Activated T-cell treated with anti-CD3 and anti-CD28 coated beads, Interleukin-2, amount 50 U/mL, for 24 hours (primary cell): ENCODE measurements around the gene HOXC12.

Experiments used
- DNase-seq: peaks from one replicate; pipeline ENCODE4 v3.0.0-alpha.2; 2020
- H3K27ac Mint-ChIP-seq: 2 replicates; pipeline ENCODE4 v1.8.0; 2020; ENCODE audit warnings: mild to moderate bottlenecking, mixed read lengths
- H3K27me3 Mint-ChIP-seq: 2 replicates; pipeline ENCODE4 v1.8.0; 2020; ENCODE audit warnings: mixed read lengths
- H3K36me3 Mint-ChIP-seq: 2 replicates; pipeline ENCODE4 v1.8.0; 2020; ENCODE audit warnings: low read depth, mixed read lengths
- H3K4me1 Mint-ChIP-seq: 2 replicates; pipeline ENCODE4 v1.8.0; 2020; ENCODE audit warnings: low read depth, mixed read lengths
- H3K4me3 Mint-ChIP-seq: 2 replicates; pipeline ENCODE4 v1.8.0; 2020; ENCODE audit warnings: mild to moderate bottlenecking, moderate library complexity, mixed read lengths
- H3K9me3 Mint-ChIP-seq: 2 replicates; pipeline ENCODE4 v1.8.0; 2020; ENCODE audit warnings: mixed read lengths

HOXC12 gene

DNA sequence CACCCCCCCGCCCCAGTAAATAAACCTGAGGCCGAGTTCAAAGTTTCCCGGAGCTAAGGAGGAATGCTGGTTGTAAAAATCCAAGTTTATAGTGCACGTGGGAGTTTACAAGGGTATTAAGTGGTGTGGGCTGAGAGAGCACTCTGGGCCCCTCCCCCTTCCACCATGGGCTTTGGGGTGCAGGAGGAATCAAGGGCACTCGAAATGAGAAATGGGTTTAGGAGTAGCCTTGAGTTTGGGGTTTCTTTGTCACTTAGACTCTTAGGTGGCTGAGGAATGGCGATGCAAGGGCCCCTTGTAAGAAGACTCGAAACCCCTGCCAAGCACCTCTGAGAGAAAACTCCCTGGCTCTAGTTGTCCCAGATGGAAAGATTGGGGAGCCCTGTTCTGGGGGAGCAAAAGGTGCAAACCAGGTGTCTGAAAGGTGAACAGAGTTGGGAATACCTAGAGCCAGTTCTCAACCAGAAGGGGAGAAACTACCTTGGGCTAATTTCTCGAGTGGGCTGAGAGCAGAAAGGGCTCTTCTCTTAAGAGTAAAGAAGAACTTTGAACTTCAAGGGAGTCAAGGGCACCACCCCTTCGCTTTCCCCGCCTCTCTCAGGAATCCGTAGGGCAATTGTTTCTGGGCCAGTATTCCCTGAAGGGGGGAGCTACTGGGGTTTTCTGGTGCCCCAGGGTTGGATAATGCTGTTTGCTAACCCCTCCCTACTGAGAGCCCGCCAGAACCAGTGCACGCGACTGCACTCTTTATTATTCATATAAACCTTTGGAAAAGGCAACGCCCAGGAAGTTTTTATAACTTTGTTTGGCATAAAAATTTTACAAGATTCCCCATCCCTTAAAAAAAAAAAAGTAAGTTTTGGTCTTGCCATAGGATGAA, 24.0 kb downstream of the HOXC12 start:
- no peaks in the 10 kb centered on the region for H3K36me3 Mint-ChIP-seq
- H3K27ac Mint-ChIP-seq = no peak overlapping the region
- peaks cover 14% of the 10 kb centered on the region for H3K4me1 Mint-ChIP-seq
- H3K9me3 Mint-ChIP-seq = no peaks in the 10 kb centered on the region
- no peak overlapping the region for H3K4me3 Mint-ChIP-seq
- DNase-seq = no peak
- peaks cover 95% of the 10 kb centered on the region for H3K27me3 Mint-ChIP-seq

DNA sequence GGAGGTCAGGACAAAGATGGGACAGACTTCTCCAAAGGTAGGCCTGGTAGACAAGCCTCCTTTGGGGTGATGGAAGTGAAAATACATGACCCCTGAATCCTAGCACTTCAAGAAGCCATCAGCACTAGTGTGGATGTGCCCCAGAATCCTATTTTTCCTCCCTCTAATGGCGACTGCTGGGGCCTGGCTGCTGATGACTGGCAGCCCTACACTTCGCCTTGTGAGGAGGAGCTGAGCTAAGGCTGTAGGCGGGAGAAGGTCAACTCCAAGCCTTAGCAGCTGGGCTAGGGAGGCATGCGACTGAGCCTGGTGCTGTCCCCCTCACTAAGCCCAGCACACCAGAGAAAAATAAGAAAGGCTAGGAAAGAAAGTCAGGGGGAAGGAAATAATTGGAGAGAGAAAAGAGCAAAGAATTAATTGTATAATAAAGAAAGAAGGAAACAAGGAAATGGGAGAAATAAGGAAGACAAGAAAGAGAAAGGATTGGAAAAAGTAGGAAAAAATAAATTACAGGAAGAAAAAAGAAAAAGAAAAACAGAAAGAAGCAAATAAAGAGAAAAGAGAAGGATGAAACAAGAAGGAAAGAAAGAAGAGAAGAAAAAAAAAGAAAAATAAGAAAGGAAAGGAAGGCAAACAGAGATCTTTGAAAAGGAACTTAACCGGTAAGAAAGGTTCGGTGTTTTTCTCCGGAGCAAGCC, 25.6 kb downstream of the HOXC12 start:
- peaks cover 95% of the 10 kb centered on the region for H3K27me3 Mint-ChIP-seq
- H3K4me3 Mint-ChIP-seq = no peak overlapping the region
- H3K36me3 Mint-ChIP-seq = no peaks in the 10 kb centered on the region
- no peaks in the 10 kb centered on the region for H3K9me3 Mint-ChIP-seq
- peaks cover 11% of the 10 kb centered on the region for H3K4me1 Mint-ChIP-seq
- no peak for DNase-seq
- H3K27ac Mint-ChIP-seq = no peak overlapping the region

DNA sequence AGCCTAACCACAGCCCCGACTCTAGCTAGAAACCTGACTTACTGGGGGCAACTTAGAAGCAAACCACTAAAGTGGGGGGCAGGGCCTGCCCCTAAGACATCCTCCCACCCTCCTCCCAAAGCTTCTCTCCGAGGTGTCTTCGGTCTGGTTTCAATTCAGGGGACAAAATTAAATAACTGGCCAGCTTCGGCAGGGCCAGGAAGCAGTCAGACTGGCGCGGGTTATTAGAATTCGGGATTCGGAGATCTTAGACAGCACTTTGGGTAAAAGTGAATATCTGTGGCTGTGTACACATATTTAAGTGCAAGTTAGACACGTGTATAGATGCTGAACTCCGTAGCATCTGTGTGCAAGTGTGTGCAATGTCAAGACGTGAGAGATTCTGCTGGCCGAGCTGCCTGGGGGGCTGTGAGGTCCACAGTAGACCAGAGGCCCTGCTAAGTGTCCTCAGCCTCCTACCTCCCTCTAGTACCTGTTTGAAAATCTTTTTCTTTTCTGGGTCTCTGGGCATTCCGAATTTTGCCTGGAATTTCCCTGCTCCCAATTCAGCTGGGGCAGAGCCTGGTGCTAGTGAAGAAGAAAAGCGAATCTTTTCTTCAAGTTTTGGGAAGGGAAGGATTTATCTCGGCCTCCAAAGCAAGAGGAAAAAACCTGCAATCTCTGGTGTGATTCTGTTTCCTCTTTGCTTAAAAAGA, 26.2 kb downstream of the HOXC12 start:
- no peaks in the 10 kb centered on the region for H3K9me3 Mint-ChIP-seq
- H3K4me3 Mint-ChIP-seq = no peak overlapping the region
- peaks cover 95% of the 10 kb centered on the region for H3K27me3 Mint-ChIP-seq
- H3K4me1 Mint-ChIP-seq = peaks cover 9% of the 10 kb centered on the region
- no peak for DNase-seq
- H3K36me3 Mint-ChIP-seq = no peaks in the 10 kb centered on the region
- no peak overlapping the region for H3K27ac Mint-ChIP-seq

DNA sequence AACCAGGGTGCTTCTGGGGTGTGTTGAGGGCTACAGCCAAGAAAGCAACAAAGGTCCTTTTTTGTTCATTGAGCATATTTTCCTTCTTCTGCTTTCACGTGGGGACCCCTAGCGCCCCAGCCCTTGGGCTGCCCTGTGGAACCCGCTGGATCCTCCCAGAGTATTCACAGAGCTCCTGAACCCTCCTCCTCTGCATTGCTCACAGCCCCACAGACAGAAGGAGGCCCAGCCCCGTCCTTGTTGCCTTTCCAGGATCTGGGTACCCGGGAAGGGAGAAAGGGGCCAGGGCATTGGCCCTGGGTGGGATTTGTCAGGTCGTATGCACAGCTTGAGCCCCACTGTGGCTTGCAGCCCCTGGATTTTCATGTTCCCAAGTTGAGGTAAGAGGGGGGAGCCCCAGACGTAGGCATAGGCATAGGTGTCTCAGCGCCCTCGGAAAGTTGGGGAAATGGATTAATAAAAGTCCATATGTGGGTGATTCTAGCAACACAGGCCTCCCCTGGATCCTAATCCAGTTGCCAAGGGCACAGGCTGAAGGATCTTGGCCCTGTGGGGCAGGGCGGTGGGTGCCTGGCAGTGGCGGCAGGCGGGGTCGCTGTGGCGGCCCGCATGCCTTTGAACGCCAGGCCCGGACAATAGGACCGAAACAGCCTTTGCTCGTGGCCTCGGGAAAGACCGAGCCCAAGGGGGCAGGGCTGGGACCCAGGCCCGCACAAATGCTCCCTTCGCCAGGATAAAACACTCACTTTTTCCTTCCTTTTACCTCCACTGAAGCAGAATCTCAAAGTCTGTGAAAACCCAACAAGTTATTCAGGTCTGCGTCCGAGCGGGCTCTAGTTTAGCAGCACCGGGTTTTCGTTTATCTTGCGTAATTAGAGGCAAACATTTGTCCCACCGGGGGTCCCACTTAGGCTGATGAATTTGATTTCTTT, 27.2 kb downstream of the HOXC12 start:
- no peak overlapping the region for H3K27ac Mint-ChIP-seq
- H3K4me1 Mint-ChIP-seq = peaks cover 12% of the 10 kb centered on the region
- H3K27me3 Mint-ChIP-seq = peaks cover 95% of the 10 kb centered on the region
- no peaks in the 10 kb centered on the region for H3K36me3 Mint-ChIP-seq
- no peak overlapping the region for H3K4me3 Mint-ChIP-seq
- H3K9me3 Mint-ChIP-seq = no peaks in the 10 kb centered on the region
- no peak for DNase-seq

DNA sequence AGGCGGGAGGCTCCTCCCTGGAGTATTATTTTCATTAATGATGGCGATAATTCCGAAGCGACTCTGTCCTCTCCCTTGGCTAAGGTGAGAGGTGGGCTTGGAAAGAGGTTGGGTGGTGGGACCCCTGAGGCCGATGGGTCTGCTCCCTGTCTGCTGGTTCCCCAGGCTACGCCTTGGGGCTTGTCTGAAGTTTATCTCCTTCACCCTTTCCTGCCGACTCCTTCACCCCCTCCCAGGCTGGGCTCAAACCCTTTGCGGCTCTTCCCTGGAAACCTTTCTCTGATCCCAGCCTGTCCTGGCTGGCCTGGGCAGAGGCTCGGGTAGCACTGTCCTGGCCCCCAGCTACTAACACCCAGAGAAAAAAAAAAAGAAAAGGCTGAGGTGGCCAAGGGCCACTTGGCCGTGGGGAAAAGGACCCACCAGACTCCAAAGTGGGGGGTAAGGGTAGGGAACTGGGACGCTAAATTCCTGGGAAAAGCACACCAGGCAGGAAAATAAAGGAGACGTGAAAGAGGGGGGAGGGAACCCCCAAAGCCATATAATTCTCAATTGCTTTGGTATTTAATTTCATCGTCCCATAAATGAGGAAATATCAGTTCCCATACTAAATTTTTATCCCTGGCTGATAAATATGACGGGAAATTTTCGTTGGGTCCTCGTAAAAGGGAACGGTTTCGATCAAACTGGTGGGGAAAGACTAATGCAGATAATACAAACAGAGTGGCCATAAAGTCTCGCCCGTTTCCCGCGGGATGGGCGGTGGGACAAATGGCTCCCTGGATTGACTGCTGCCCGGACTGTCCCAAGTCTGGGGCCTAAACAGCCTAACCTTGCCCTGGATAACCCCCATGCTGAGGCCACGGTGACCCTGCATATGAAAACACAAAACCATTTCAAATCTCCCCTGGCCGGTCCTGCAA, 28.2 kb downstream of the HOXC12 start:
- Mint-ChIP-seq H3K4me3 (no peak overlapping the region), H3K27me3 (peaks cover 95% of the 10 kb centered on the region), H3K9me3 (no peaks in the 10 kb centered on the region), H3K4me1 (peaks cover 12% of the 10 kb centered on the region), H3K36me3 (no peaks in the 10 kb centered on the region), H3K27ac (no peak overlapping the region)
- no peak for DNase-seq

DNA sequence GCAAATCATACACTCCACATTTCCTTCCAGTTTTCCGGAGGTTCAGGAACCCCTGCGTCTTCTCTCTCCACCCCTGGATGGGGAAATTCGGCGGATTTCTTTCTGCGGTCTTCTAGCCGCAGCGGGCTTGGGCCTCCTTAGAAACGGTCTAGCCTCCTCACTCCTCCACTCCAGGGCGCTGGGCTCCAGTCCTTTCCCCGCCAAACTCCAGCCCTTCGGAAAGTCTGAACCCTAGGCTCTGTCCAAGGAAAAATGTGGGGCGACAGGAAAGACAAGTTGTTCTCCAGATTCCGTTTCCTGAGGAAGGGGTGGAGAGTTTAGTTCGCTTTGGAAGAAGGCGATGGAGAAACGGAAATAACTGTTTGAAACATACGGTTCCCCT, 28.9 kb downstream of the HOXC12 start:
- no peak overlapping the region for H3K27ac Mint-ChIP-seq
- no peaks in the 10 kb centered on the region for H3K36me3 Mint-ChIP-seq
- no peak overlapping the region for H3K4me3 Mint-ChIP-seq
- DNase-seq = no peak
- H3K27me3 Mint-ChIP-seq = peaks cover 95% of the 10 kb centered on the region
- peaks cover 12% of the 10 kb centered on the region for H3K4me1 Mint-ChIP-seq
- H3K9me3 Mint-ChIP-seq = no peaks in the 10 kb centered on the region

DNA sequence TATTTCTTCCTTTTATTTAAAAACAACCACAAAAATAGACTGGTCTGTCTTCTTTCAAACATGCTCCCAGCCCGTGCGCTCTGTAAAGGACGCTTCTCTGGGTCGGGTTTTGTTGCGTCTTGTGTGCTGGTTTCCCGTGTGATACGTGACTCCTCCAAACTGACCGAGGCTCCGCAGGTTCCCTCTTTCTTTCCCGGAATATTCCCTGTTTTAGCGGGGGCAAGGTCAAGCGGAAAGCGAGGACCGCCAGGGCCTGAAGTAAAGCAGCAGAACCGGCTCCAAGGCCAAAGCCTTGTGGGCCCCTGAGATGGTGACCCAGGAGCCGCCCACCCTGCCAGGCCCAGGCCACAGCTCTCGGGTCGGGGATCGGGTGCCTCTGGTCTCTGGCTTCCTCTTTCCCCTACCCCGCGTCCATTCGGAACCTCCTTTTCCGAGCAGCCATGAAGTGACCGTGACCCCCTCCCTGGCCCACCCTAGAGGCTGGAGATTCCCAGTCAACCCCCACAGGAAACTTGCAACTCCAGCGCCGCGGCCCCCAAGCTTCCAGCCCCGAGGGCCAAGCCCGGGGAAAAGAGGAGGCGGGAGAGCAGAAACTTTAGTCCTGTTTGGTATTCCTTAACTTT, 29.4 kb downstream of the HOXC12 start:
- Mint-ChIP-seq H3K27me3 (peaks cover 95% of the 10 kb centered on the region), H3K27ac (peak overlapping the region; percentile 18)

DNA sequence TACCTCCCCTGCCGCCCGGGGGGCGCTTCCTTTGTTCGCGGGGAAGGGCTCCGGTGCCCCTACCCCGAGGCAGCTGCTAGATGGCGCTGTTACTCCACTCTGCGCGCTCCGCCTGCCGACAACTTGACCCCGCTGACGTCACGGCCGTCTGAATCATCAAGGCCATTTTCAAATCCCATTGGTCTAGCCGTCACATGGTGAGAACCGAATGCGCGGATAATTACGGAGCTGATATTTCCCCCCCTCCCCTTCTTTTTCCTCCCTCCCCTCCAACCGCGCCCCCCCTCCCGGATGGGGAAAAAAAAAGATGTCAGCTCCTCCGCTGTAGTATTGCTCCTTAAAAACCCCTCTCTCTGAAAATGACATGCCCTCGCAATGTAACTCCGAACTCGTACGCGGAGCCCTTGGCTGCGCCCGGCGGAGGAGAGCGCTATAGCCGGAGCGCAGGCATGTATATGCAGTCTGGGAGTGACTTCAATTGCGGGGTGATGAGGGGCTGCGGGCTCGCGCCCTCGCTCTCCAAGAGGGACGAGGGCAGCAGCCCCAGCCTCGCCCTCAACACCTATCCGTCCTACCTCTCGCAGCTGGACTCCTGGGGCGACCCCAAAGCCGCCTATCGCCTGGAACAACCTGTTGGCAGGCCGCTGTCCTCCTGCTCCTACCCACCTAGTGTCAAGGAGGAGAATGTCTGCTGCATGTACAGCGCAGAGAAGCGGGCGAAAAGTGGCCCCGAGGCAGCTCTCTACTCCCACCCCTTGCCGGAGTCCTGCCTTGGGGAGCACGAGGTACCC, 30.4 kb downstream of the HOXC12 start, which contains the start of gene HOXC10:
Gene HOXC10, plus strand, starts transcription at position 246 of the 791 bp plus-strand sequence. Its CDS starts 114 bp downstream, at position 360.
- H3K4me3 Mint-ChIP-seq = peak within 1 kb of the TSS; percentile 31
- peak; percentile 83 for DNase-seq
- H3K4me1 Mint-ChIP-seq = peaks cover 25% of the 10 kb centered on the region
- peak within 1 kb of the TSS; percentile 18 for H3K27ac Mint-ChIP-seq
- peaks cover 95% of the 10 kb centered on the region for H3K27me3 Mint-ChIP-seq
- H3K36me3 Mint-ChIP-seq = no peaks in the 10 kb centered on the region
- H3K9me3 Mint-ChIP-seq = no peaks in the 10 kb centered on the region

More for the DNA sequence above, 29.4 kb downstream of the HOXC12 start:
- Mint-ChIP-seq H3K36me3 (no peaks in the 10 kb centered on the region), H3K9me3 (no peaks in the 10 kb centered on the region), H3K4me1 (peaks cover 15% of the 10 kb centered on the region), H3K4me3 (no peak overlapping the region)
- no peak for DNase-seq

DNA sequence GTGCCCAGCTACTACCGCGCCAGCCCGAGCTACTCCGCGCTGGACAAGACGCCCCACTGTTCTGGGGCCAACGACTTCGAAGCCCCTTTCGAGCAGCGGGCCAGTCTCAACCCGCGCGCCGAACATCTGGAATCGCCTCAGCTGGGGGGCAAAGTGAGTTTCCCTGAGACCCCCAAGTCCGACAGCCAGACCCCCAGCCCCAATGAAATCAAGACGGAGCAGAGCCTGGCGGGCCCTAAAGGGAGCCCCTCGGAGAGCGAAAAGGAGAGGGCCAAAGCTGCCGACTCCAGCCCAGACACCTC, 30.9 kb downstream of the HOXC12 start:
- Mint-ChIP-seq H3K27ac (no peak overlapping the region), H3K4me1 (peaks cover 30% of the 10 kb centered on the region), H3K4me3 (peak overlapping the region; percentile 31), H3K9me3 (no peaks in the 10 kb centered on the region), H3K36me3 (no peaks in the 10 kb centered on the region), H3K27me3 (peaks cover 95% of the 10 kb centered on the region)
- DNase-seq = no peak

DNA sequence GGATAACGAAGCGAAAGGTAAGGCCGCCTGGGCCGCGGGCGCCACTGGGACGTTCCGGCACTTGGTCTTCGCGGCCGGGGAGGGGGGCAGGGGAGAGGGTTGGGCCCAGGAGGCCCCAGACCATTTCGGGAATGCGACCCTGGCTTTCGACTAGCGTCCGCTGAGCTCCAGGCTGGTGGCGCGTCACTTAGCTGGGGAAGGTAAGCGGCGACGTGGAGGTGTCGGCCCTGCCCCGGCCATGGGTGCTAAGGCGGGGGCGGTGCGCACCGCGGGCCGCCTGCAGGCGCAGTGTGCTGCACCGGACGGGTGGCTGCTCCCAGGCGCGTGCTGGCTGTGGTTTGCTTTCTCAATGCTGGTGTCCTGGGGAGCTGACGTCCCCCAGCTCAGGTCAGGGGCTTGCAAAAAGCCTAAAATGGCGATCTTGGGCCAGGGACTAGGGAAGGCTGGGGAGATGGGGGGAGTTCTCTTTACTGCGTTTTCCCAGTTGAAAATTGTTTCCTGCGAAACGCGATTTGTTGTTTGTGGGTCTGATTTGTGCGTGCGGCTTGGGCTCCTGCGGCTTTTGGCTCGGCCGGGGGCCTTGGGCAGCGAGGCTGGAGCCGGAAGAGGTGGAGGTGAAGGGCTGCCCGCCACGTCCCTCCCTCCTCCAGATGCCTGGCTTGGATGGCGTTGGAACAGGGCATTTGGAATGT, 31.4 kb downstream of the HOXC12 start:
- no peak for DNase-seq
- no peaks in the 10 kb centered on the region for H3K36me3 Mint-ChIP-seq
- H3K4me1 Mint-ChIP-seq = peaks cover 30% of the 10 kb centered on the region
- peaks cover 95% of the 10 kb centered on the region for H3K27me3 Mint-ChIP-seq
- H3K4me3 Mint-ChIP-seq = no peak overlapping the region
- no peaks in the 10 kb centered on the region for H3K9me3 Mint-ChIP-seq
- no peak overlapping the region for H3K27ac Mint-ChIP-seq

DNA sequence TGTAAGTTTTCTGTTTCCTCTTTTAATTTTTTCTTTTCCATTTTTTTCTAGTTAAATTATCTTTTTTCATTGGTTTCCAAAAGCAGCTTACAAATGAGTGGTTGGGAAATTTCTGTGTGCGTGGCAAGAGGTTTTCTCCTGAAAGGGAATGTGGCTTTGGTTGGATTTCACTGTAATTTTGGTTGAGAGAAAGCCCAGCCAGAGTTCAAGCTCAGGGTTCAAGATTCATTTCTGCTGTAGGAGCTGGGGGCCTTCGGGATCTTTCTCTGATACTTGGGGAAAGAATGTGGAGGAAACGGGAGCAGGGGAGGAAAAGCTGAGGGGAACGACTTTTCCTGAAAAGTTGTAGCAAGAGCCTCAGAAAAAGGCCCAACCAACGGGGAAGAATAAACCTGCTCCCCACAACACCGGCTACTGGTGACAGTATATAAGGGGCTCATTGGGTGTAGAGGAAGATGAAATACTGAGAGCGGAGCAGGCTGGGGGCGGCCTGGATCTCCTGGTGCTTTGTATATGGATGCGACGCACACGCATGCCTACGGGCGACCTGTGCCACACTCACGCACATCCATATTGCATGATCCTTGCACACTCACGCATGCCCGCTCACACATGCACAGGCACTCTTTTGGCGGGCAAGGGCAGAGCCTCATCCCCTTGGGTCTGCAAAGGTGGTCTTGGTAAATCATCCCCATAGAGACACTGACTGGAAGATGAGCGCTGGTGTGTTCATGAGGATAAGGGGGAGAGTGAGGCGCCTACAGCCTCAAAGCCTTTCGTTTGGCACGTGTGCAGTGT, 32.2 kb downstream of the HOXC12 start:
- Mint-ChIP-seq H3K4me3 (no peak overlapping the region), H3K27ac (no peak overlapping the region), H3K9me3 (no peaks in the 10 kb centered on the region)

More for the DNA sequence above, 32.2 kb downstream of the HOXC12 start:
- peaks cover 30% of the 10 kb centered on the region for H3K4me1 Mint-ChIP-seq
- H3K36me3 Mint-ChIP-seq = no peaks in the 10 kb centered on the region
- DNase-seq = no peak
- peaks cover 96% of the 10 kb centered on the region for H3K27me3 Mint-ChIP-seq
